Astrocyte (in vitro differentiated cells and primary cell): Measurements from ENCODE around the gene SSUH2.
"Not testable (repeated sequence)": the region's sequence is repeated elsewhere in the genome, so short reads cannot be mapped to it uniquely, and the experiment has no call there.

ENCODE experiments used
- EZH2 ChIP-seq: IDR thresholded peaks from 2 replicates; pipeline ENCODE4 v1.6.1; 2012; ENCODE audit warnings: mild to moderate bottlenecking, low read length, inconsistent platforms; ENCODE audit not compliant: insufficient read depth
- TF ChIP-seq, protein P1 (sequence below): IDR thresholded peaks from 2 replicates; pipeline ENCODE4 v1.5.1; 2011; ENCODE audit warnings: low read depth, mild to moderate bottlenecking, inconsistent platforms, low read length, moderate library complexity; ENCODE audit not compliant: insufficient read depth

DNA sequence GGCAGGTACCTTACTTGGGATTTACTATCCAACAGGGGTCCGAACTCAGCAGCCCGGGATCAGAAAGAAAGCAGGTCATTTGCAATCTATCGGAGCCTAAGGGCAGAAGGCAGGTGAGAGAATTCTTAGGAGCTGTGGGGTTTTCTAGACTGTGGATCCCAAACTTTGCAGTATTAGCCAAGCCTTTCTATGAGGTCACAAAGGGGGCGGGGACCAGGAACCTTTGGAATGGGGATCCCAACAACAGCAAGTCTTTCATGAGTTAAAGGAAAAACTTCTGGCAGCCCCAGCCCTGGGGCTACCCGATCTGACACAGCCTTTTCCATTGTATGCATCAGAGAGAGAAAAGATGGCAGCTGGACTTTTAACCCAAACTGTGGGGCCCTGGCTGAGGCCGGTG lies 32.7 kb upstream of the SSUH2 start:
- TF ChIP-seq, protein P1, sequence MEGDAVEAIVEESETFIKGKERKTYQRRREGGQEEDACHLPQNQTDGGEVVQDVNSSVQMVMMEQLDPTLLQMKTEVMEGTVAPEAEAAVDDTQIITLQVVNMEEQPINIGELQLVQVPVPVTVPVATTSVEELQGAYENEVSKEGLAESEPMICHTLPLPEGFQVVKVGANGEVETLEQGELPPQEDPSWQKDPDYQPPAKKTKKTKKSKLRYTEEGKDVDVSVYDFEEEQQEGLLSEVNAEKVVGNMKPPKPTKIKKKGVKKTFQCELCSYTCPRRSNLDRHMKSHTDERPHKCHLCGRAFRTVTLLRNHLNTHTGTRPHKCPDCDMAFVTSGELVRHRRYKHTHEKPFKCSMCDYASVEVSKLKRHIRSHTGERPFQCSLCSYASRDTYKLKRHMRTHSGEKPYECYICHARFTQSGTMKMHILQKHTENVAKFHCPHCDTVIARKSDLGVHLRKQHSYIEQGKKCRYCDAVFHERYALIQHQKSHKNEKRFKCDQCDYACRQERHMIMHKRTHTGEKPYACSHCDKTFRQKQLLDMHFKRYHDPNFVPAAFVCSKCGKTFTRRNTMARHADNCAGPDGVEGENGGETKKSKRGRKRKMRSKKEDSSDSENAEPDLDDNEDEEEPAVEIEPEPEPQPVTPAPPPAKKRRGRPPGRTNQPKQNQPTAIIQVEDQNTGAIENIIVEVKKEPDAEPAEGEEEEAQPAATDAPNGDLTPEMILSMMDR = not testable (repeated sequence)
- TF ChIP-seq EZH2 = not testable (repeated sequence)
